GM12878 (cell line): ENCODE data around the gene CHCHD1. TPM values are rescaled to one million over a fixed set of nuclear protein-coding genes. Genes with fewer than 3 reads are reported as not detected.

Experiments used
- ATAC-seq: fragments of 200-7000 bp; cut with Tn5 transposase; 3 replicates; pipeline ENCODE4 v1.9.1; 2020; ENCODE audit warnings: mild to moderate bottlenecking, moderate library complexity
- BruUV-seq: library from RNA; stranded (reverse); fragments of 400-500 nt; replicated peaks from 2 replicates; lab custom pipeline; 2021; lab: Mats Ljungman, UMichigan
- CTCF ChIA-PET: fragments of 300-600 bp; sonication (Branson Sonifier 250); formaldehyde crosslinking; extraction: SDS; loops from one replicate; lab custom pipeline; 2021; ENCODE audit warnings: inconsistent platforms; lab: Yijun Ruan, JAX
- POLR2A ChIA-PET: fragments of 350-600 bp; formaldehyde crosslinking; extraction: SDS; loops from one replicate; lab custom pipeline; 2021; ENCODE audit warnings: inconsistent platforms; lab: Charles Lee
- RAD21 ChIA-PET: fragments of 300-600 bp; sonication (Branson Sonifier 250); formaldehyde crosslinking; loops from one replicate; lab custom pipeline; 2023; ENCODE audit warnings: antibody characterized with exemption; ENCODE audit not compliant: unreplicated experiment; lab: Charles Lee
- SMC1A ChIA-PET: fragments of 300-600 bp; sonication (Branson Sonifier 250); formaldehyde crosslinking; loops from one replicate; lab custom pipeline; 2023; ENCODE audit not compliant: unreplicated experiment, uncharacterized antibody; lab: Charles Lee
- DNase-seq: peaks from one replicate; pipeline ENCODE4 v3.0.0-alpha.2; 2011; ENCODE audit warnings: low read depth, low spot score
- FAIRE-seq: peaks from 3 replicates; lab custom pipeline; 2011; peaks lifted over from hg19 to GRCh38; lab: Jason Lieb, UNC
- H2AFZ ChIP-seq: 2 replicates; pipeline ENCODE4 v1.6.0; 2011; ENCODE audit warnings: low read depth, low read length, control low read depth; ENCODE audit not compliant: control insufficient read depth
- H3K27ac ChIP-seq: 2 replicates; pipeline ENCODE4 v1.5.1; 2011; ENCODE audit warnings: control low read depth; ENCODE audit not compliant: control insufficient read depth, insufficient read depth
- H3K27me3 ChIP-seq, 2 experiments: replicated peaks in 1 of 2; 2 replicates each; pipeline versions ENCODE4 v1.6.0 to v1.6.1; 2011; ENCODE audit warnings: low read length in 1 of 2; ENCODE audit not compliant: control insufficient read depth in 2 of 2, insufficient read depth in 2 of 2
- H3K36me3 ChIP-seq, 2 experiments: 2 replicates each; pipeline ENCODE4 v1.5.1; 2011; ENCODE audit warnings: low read length in 1 of 2; ENCODE audit not compliant: control insufficient read depth in 2 of 2, insufficient read depth in 2 of 2
- H3K4me1 ChIP-seq: 2 replicates; pipeline ENCODE4 v1.6.1; 2011; ENCODE audit warnings: mild to moderate bottlenecking, low read length, moderate library complexity, mixed read lengths; ENCODE audit not compliant: control insufficient read depth, insufficient read depth
- H3K4me2 ChIP-seq: 2 replicates; pipeline ENCODE4 v1.6.0; 2011; ENCODE audit warnings: control low read depth; ENCODE audit not compliant: control insufficient read depth, insufficient read depth
- H3K4me3 ChIP-seq: fragments of 200-600 bp; sonication (generic); 2 replicates; pipeline ENCODE4 v1.5.1; 2016
- H3K79me2 ChIP-seq: 2 replicates; pipeline ENCODE4 v1.6.0; 2011; ENCODE audit warnings: low read length; ENCODE audit not compliant: control insufficient read depth, insufficient read depth
- H3K9ac ChIP-seq: 2 replicates; pipeline ENCODE4 v1.8.0; 2011; ENCODE audit warnings: low read length, control low read depth, mixed read lengths; ENCODE audit not compliant: control insufficient read depth, insufficient read depth
- H3K9me3 ChIP-seq: replicated peaks from 3 replicates; pipeline ENCODE4 v1.5.1; 2011; ENCODE audit warnings: mild to moderate bottlenecking, low read length; ENCODE audit not compliant: control insufficient read depth, insufficient read depth
- H4K20me1 ChIP-seq: 2 replicates; pipeline ENCODE4 v1.6.0; 2011; ENCODE audit not compliant: control insufficient read depth, insufficient read depth
- ESRRA ChIP-seq: IDR thresholded peaks from 2 replicates; pipeline ENCODE4 v1.6.1; 2012; ENCODE audit warnings: mild to moderate bottlenecking, low read length, improper control_type of control experiment
- EZH2 ChIP-seq: IDR thresholded peaks from 2 replicates; pipeline ENCODE4 v1.6.1; 2012; ENCODE audit warnings: low read depth, mild to moderate bottlenecking, control low read depth, inconsistent platforms, low read length, borderline replicate concordance; ENCODE audit not compliant: control insufficient read depth
- HDAC6 ChIP-seq: fragments of 200-600 bp; sonication (generic); IDR thresholded peaks from one replicate; pipeline ENCODE4 v1.8.0; 2017; ENCODE audit warnings: antibody characterized with exemption; ENCODE audit not compliant: unreplicated experiment
- HDGF ChIP-seq: fragments of 450-650 bp; IDR thresholded peaks from 2 replicates; pipeline ENCODE4 v1.6.1; 2016; ENCODE audit warnings: antibody characterized with exemption
- IRF4 ChIP-seq: IDR thresholded peaks from 2 replicates; pipeline ENCODE4 v1.6.1; 2011; ENCODE audit warnings: low read depth, low read length
- LARP7 ChIP-seq: fragments of 450-650 bp; IDR thresholded peaks from 2 replicates; pipeline ENCODE4 v1.6.1; 2017; ENCODE audit warnings: mild to moderate bottlenecking
- MAX ChIP-seq: IDR thresholded peaks from 2 replicates; pipeline ENCODE4 v1.6.1; 2012; ENCODE audit warnings: low read depth, low read length, improper control_type of control experiment
- MYC ChIP-seq: IDR thresholded peaks from 2 replicates; pipeline ENCODE4 v1.6.1; 2011; ENCODE audit warnings: mild to moderate bottlenecking, low read length, moderate library complexity, inconsistent platforms; ENCODE audit not compliant: insufficient read depth, insufficient replicate concordance, insufficient read length, severe bottlenecking
- NFIC ChIP-seq: IDR thresholded peaks from 2 replicates; pipeline ENCODE4 v1.6.1; 2012; ENCODE audit warnings: low read depth, mild to moderate bottlenecking, inconsistent platforms, low read length, moderate library complexity
- NFXL1 ChIP-seq: fragments of 450-650 bp; IDR thresholded peaks from 2 replicates; pipeline ENCODE4 v1.6.1; 2017; ENCODE audit warnings: antibody characterized with exemption, mild to moderate bottlenecking, borderline replicate concordance
- PAX8 ChIP-seq: fragments of 450-650 bp; IDR thresholded peaks from 2 replicates; pipeline ENCODE4 v1.6.1; 2017; ENCODE audit warnings: mild to moderate bottlenecking, moderate library complexity
- SMAD5 ChIP-seq: IDR thresholded peaks from 2 replicates; pipeline ENCODE4 v1.6.1; 2016; ENCODE audit warnings: antibody characterized with exemption, low read depth
- SUPT20H ChIP-seq: IDR thresholded peaks from 2 replicates; pipeline ENCODE4 v1.6.1; 2011; ENCODE audit warnings: low read depth, mild to moderate bottlenecking, low read length, moderate library complexity, borderline replicate concordance; ENCODE audit not compliant: control insufficient read depth
- TCF12 ChIP-seq: IDR thresholded peaks from 2 replicates; pipeline ENCODE4 v1.6.1; 2011; ENCODE audit warnings: low read depth, mild to moderate bottlenecking, low read length
- WRNIP1 ChIP-seq: IDR thresholded peaks from 2 replicates; pipeline ENCODE4 v1.6.1; 2011; ENCODE audit warnings: low read depth, low read length, improper control_type of control experiment, borderline replicate concordance
- WGBS: methylation state at CpG from one replicate; pipeline ENCODE4 v1.1.6; 2016; ENCODE audit warnings: low lambda C conversion rate; ENCODE audit not compliant: insufficient replicate concordance, insufficient coverage; ENCODE audit errors: missing lambda C conversion rate; 5-methylcytosine and 5-hydroxymethylcytosine counted together
- in situ Hi-C: fragments of 300-500 bp; cut with MboI; formaldehyde crosslinking; loops from 9 replicates; pipeline ENCODE4 v1.14.3; 2018; ENCODE audit warnings: mixed read lengths
- intact Hi-C: fragments of 100-400 bp; cut with micrococcal nuclease; formaldehyde crosslinking; loops from one replicate; pipeline ENCODE4 v1.14.2; 2022; ENCODE audit not compliant: unreplicated experiment
- polyA plus RNA-seq, 11 experiments: library from polyadenylated mRNA; depleted of rRNA in 4 of 11; unstranded in 6 of 11; stranded (reverse) in 5 of 11; fragments of >200 nt; fragmentation: Nextera tagmentation in 4 of 11; fragmentation: Illumina TruSeq in 1 of 11; extraction: Ambion mirVana in 4 of 11; extraction: Trizol in 1 of 11; gene quantifications; 1 replicate in 1 of 11; 2 replicates in 10 of 11; pipeline versions ENCODE4 v1.2.1 to v1.2.3, GENCODE V29; 2011 to 2016; ENCODE audit warnings: inconsistent platforms in 2 of 11, missing spikeins in 2 of 11, low read depth in 1 of 11
- total RNA-seq, 4 experiments: library from RNA; depleted of rRNA in 3 of 4; stranded (reverse); fragments of >200 nt in 3 of 4; fragmentation: Illumina TruSeq in 1 of 4; extraction: Trizol in 1 of 4; gene quantifications; 2 replicates each; pipeline versions ENCODE4 v1.2.1 to v1.2.3, GENCODE V29; 2013 to 2021

CHCHD1 gene
- total and polyA plus RNA-seq, 10 of the 15 experiments (the other 5 are each of a cell fraction or from before 2014, with no cell fraction given), result 35.0 to 132 (median 70.0) TPM

GRCh38 chr10:73790886-73791625 is 9.2 kb downstream of the CHCHD1 start:
- no peak overlapping the region for H3K27ac ChIP-seq
- CTCF ChIA-PET, result no interaction called here
- H3K27me3 ChIP-seq, result no peaks in the 10 kb centered on the region
- H3K4me3 ChIP-seq, result no peak overlapping the region
- H4K20me1 ChIP-seq, result peaks cover 4% of the 10 kb centered on the region; the same call in 1 of the 2 replicates
- no peak for DNase-seq
- peaks cover 18 to 21% of the 10 kb centered on the region in 2 experiments for H3K36me3 ChIP-seq
- intact Hi-C loops, result no loop called here
- SMC1A ChIA-PET, result interaction anchor here (0.9 kb wide), 1 partner anchor 18 kb away, joined by 4 read pairs; no protein-coding TSS in a partner anchor
- no peak for FAIRE-seq
- in situ Hi-C loops, result no loop called here
- no peak for ATAC-seq
- RAD21 ChIA-PET, result interaction anchor here (2.4 kb wide), 1 partner anchor 13 kb away, joined by 6 read pairs; no protein-coding TSS in a partner anchor
- H3K4me2 ChIP-seq, result no peak overlapping the region
- H3K9ac ChIP-seq, result no peak overlapping the region
- TF ChIP-seq EZH2, result no peak
- no peak for TF ChIP-seq NFXL1
- no peak for TF ChIP-seq SMAD5
- no peak for TF ChIP-seq LARP7
- TF ChIP-seq TCF12, result no peak
- TF ChIP-seq HDGF, result no peak
- TF ChIP-seq ESRRA, result no peak
- no peak for TF ChIP-seq WRNIP1
- TF ChIP-seq SUPT20H, result no peak
- no peak for TF ChIP-seq IRF4
- no peak for TF ChIP-seq PAX8
- no peak for TF ChIP-seq NFIC
- TF ChIP-seq MAX, result no peak
- TF ChIP-seq MYC, result no peak
- no peak for TF ChIP-seq HDAC6
- TF ChIP-seq, all 136 proteins: peak for 0
- Histone ChIP-seq H3K4me1 (peaks cover 5% of the 10 kb centered on the region; the same call in 1 of the 2 replicates), H2AFZ (no peak overlapping the region), H3K9me3 (no peaks in the 10 kb centered on the region), H3K79me2 (peaks cover 20% of the 10 kb centered on the region)
- POLR2A ChIA-PET, result no interaction called here
- whole genome bisulfite sequencing, result 94% methylated on average over 22 of the region's 22 CpGs
- no TSS peak for BruUV-seq
